OCI-LY1 (cell line): ENCODE results near the gene SPCS2.

Experiments used
- H2AFZ ChIP-seq: fragments of 200-600 bp; sonication (generic), shearing (Covaris generic); 2 replicates; pipeline ENCODE4 v1.6.0; 2014; ENCODE audit warnings: antibody characterized with exemption, mild to moderate bottlenecking, low read length
- H3F3A ChIP-seq: fragments of 200-600 bp; sonication (generic), shearing (Covaris generic); 2 replicates; pipeline ENCODE4 v1.6.0; 2014; ENCODE audit warnings: mild to moderate bottlenecking, antibody characterized with exemption, low read length, moderate library complexity; ENCODE audit not compliant: insufficient read depth
- H3K27ac ChIP-seq: fragments of 200-600 bp; sonication (generic); 2 replicates; pipeline ENCODE4 v1.5.1; 2014; ENCODE audit warnings: low read length, mixed run types, mild to moderate bottlenecking, low read depth; ENCODE audit not compliant: poor library complexity, severe bottlenecking
- H3K27me3 ChIP-seq: fragments of 200-600 bp; sonication (generic); 2 replicates; pipeline ENCODE4 v1.6.0; 2014; ENCODE audit warnings: antibody characterized with exemption, mild to moderate bottlenecking, low read length, moderate library complexity; ENCODE audit not compliant: insufficient read depth
- H3K36me3 ChIP-seq: fragments of 200-600 bp; sonication (generic); 2 replicates; pipeline ENCODE4 v1.6.1; 2014; ENCODE audit warnings: mild to moderate bottlenecking, antibody characterized with exemption, low read length, moderate library complexity, mixed read lengths; ENCODE audit not compliant: insufficient read depth
- H3K4me1 ChIP-seq: fragments of 200-600 bp; sonication (generic); 2 replicates; pipeline ENCODE4 v1.5.1; 2014; ENCODE audit warnings: mild to moderate bottlenecking, low read length, moderate library complexity; ENCODE audit not compliant: insufficient read depth, severe bottlenecking
- H3K4me2 ChIP-seq: fragments of 200-600 bp; sonication (generic), shearing (Covaris generic); 2 replicates; pipeline ENCODE4 v1.6.1; 2014; ENCODE audit warnings: low read length
- H3K4me3 ChIP-seq: fragments of 200-600 bp; sonication (generic); 2 replicates; pipeline ENCODE4 v1.5.1; 2014; ENCODE audit warnings: low read length, low read depth, mild to moderate bottlenecking, mixed read lengths; ENCODE audit not compliant: poor library complexity, severe bottlenecking
- H3K79me2 ChIP-seq: fragments of 200-600 bp; shearing (Covaris generic); 2 replicates; pipeline ENCODE4 v1.6.1; 2016; ENCODE audit warnings: mixed run types, low read length, mixed read lengths; ENCODE audit not compliant: insufficient read depth
- H3K9ac ChIP-seq: fragments of 200-600 bp; sonication (generic), shearing (Covaris generic); 2 replicates; pipeline ENCODE4 v1.6.1; 2014; ENCODE audit warnings: mild to moderate bottlenecking, low read length, mixed read lengths
- H3K9me2 ChIP-seq: fragments of 200-600 bp; sonication (generic), shearing (Covaris generic); 2 replicates; pipeline ENCODE4 v1.6.1; 2014; ENCODE audit warnings: low read depth, mild to moderate bottlenecking, low read length, mixed read lengths
- H3K9me3 ChIP-seq: fragments of 200-600 bp; shearing (Covaris generic); 2 replicates; pipeline ENCODE4 v1.6.1; 2014; ENCODE audit warnings: low read length, mixed read lengths
- H4K20me1 ChIP-seq: fragments of 200-600 bp; sonication (generic), shearing (Covaris generic); 2 replicates; pipeline ENCODE4 v1.6.0; 2016; ENCODE audit warnings: mild to moderate bottlenecking, low read length; ENCODE audit not compliant: insufficient read depth
- EZH2 ChIP-seq: fragments of 200-600 bp; sonication (generic), shearing (Covaris generic); IDR thresholded peaks from 2 replicates; pipeline ENCODE4 v1.8.0; 2017; ENCODE audit warnings: borderline replicate concordance, mixed run types, mild to moderate bottlenecking, antibody characterized with exemption, low read length, moderate library complexity, mixed read lengths
- TF ChIP-seq, protein P1 (sequence below): fragments of 200-600 bp; sonication (generic), shearing (Covaris generic); IDR thresholded peaks from 2 replicates; pipeline ENCODE4 v1.5.1; 2017; ENCODE audit warnings: mild to moderate bottlenecking, antibody characterized with exemption, low read length, moderate library complexity, mixed read lengths

The SPCS2 gene

DNA sequence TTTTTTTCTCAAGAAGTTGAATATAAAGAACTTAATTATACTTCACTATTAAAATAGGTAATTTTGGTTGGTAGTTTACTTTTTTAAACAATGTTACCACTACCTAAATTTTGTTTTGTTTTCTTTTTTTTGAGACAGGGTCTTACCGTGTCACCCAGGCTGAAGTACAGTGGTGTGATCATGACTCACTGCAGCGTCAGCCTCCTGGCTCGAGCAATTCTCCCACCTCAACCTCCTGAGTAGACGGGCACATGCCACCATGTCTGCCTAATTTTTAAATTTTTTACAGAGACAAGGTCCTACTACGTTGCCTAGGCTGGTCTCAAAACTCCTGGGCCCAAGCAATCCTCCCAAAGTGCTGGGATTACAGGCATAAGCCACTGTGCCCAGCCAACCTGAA is 17.6 kb downstream of the SPCS2 start:
- peaks cover 81% of the 10 kb centered on the region for H3K36me3 ChIP-seq
- H3K4me3 ChIP-seq = no peak overlapping the region
- H3K4me2 ChIP-seq = no peak overlapping the region
- TF ChIP-seq, protein P1, sequence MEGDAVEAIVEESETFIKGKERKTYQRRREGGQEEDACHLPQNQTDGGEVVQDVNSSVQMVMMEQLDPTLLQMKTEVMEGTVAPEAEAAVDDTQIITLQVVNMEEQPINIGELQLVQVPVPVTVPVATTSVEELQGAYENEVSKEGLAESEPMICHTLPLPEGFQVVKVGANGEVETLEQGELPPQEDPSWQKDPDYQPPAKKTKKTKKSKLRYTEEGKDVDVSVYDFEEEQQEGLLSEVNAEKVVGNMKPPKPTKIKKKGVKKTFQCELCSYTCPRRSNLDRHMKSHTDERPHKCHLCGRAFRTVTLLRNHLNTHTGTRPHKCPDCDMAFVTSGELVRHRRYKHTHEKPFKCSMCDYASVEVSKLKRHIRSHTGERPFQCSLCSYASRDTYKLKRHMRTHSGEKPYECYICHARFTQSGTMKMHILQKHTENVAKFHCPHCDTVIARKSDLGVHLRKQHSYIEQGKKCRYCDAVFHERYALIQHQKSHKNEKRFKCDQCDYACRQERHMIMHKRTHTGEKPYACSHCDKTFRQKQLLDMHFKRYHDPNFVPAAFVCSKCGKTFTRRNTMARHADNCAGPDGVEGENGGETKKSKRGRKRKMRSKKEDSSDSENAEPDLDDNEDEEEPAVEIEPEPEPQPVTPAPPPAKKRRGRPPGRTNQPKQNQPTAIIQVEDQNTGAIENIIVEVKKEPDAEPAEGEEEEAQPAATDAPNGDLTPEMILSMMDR = no peak
- no peak overlapping the region for H3K27ac ChIP-seq
- H3K79me2 ChIP-seq = peaks cover 45% of the 10 kb centered on the region
- no peak overlapping the region for H3K9ac ChIP-seq
- no peaks in the 10 kb centered on the region for H3K27me3 ChIP-seq
- no peaks in the 10 kb centered on the region for H3K9me3 ChIP-seq
- no peaks in the 10 kb centered on the region; the same call in 1 of the 2 replicates for H4K20me1 ChIP-seq
- H2AFZ ChIP-seq = no peak overlapping the region
- no peaks in the 10 kb centered on the region for H3K9me2 ChIP-seq
- H3K4me1 ChIP-seq = peaks cover 8% of the 10 kb centered on the region
- H3F3A ChIP-seq = no peaks in the 10 kb centered on the region

DNA sequence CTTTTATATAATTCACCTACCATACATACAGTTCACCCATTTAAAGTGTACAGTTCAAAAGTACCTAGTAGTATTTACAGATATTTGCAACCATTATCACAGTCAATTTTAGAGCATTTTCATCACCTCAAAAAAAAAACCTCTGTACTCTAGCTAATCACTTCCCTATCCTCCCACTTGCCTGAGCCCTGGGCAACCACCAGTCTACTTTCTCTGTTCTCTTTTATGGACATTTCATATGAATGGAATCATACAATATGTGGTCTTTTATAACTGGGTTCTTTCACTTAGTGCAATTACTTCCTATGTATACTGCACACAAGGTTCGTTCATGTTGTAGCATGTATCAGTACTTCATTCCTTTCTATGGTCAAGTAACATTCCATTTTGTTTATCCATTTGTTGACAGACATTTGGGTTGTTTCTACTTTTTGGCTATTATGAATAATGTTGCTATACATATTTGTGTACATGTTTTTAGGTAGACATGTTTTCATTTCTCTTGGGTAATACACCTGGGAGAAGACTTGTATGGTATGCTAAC is 21.9 kb downstream of the SPCS2 start:
- no peak overlapping the region for H3K27ac ChIP-seq
- H3K27me3 ChIP-seq = no peaks in the 10 kb centered on the region
- no peaks in the 10 kb centered on the region for H4K20me1 ChIP-seq
- H3K79me2 ChIP-seq = 0 out of 2 replicates have a peak, but pooled peaks cover 4% of the 10 kb centered on the region
- H2AFZ ChIP-seq = no peak overlapping the region
- TF ChIP-seq EZH2 = no peak
- TF ChIP-seq, protein P1 = no peak
- no peaks in the 10 kb centered on the region for H3K9me3 ChIP-seq
- H3K36me3 ChIP-seq = peaks cover 87% of the 10 kb centered on the region
- H3K4me2 ChIP-seq = no peak overlapping the region
- no peaks in the 10 kb centered on the region for H3K4me1 ChIP-seq
- H3K9ac ChIP-seq = no peak overlapping the region
- H3F3A ChIP-seq = no peaks in the 10 kb centered on the region
- no peaks in the 10 kb centered on the region for H3K9me2 ChIP-seq
- no peak overlapping the region for H3K4me3 ChIP-seq

DNA sequence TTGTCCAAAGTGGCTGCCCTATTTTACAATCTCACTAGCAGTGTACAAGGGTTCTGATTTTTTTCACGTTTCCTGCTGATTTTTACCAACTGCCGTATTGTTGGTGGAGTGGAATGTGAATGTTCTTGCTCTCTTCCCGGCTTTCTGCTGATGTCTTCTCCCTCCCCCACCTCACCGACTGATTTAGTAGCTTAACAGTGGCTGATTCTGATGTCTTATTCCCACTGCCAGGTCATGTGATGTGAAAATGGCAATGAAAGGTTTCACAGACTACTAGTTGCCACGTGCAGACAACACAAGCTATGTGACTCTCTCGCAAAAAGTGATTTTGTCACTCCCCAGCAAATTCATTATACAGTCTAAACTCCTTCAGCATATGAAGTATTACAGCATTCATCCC is 22.4 kb downstream of the SPCS2 start:
- Histone ChIP-seq H3K27me3 (no peaks in the 10 kb centered on the region), H3K9me3 (no peaks in the 10 kb centered on the region), H3K79me2 (no peaks in the 10 kb centered on the region), H3F3A (no peaks in the 10 kb centered on the region), H2AFZ (no peak overlapping the region), H3K36me3 (peaks cover 88% of the 10 kb centered on the region), H3K4me3 (no peak overlapping the region), H4K20me1 (no peaks in the 10 kb centered on the region), H3K4me2 (no peak overlapping the region), H3K9me2 (no peaks in the 10 kb centered on the region), H3K27ac (no peak overlapping the region), H3K9ac (no peak overlapping the region), H3K4me1 (no peaks in the 10 kb centered on the region)
- TF ChIP-seq EZH2 = no peak
- TF ChIP-seq, protein P1 = no peak
